ENCODE measurements around the gene SYPL1. TPM values are rescaled to one million over a fixed set of nuclear protein-coding genes. Genes with fewer than 3 reads are reported as not detected.
A peak's percentile ranks its signal among the peaks of the same experiment; 100 is the strongest.

SYPL1 gene
- total RNA-seq, 1 experiment from 2014 or later, result 98.3 TPM

DNA sequence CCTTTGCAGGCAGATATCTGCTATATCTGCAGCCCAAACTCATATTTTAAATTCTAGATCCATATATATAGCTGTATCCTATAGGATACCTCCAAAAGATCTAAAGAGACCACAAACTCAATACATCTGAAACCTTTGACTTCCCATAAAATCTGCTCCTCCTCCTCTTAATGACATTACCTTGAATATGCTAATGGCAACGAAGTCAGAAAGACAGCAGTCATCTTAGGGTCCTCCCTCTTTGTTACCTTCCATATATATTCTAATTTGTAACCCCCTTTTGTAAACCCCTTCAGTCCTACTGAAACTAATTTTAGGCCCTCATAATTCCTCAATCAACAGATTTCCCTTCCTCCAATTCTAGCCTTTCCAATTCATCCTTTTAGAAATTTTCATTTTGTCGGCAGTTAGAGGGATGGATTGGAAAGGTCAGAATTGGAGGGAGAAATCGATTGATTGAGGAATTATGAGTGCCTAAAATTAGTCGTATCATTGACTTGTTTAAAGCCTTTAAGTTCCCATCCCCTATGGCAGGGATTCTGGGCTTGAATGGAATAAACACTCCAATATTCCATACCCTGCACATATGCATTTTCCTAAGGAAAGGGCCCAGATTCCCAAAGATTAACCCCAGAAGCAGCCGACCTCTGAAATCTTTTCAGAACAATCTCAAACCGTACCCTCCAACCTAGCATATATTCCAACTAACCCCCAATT is 2.4 kb downstream of the SYPL1 start:
- DNase-seq (ENCODE audit: low read depth, low spot score), result no peak
- intact Hi-C loops (cut with micrococcal nuclease; ENCODE audit: unreplicated experiment), result no loop called here
- in situ Hi-C loops (cut with HindIII; ENCODE audit: low pct_unique_long_range_greater_than_20kb, low sequenced_read_pairs), result no loop called here
- Histone ChIP-seq H3K4me3 (ENCODE audit: low read depth in 2 of 2, low read length in 2 of 2) (peak overlapping the region; percentile 40 to 84; a peak in 3 of 4 replicates), H3K27ac (ENCODE audit: low read length) (peak overlapping the region; percentile 96; the same call in 1 of the 2 replicates), H3K27me3 (ENCODE audit: control insufficient read depth, insufficient read depth, low read length) (no peaks in the 10 kb centered on the region), H3K9me3 (ENCODE audit: control insufficient read depth, insufficient read depth, low read depth, low read length) (no peaks in the 10 kb centered on the region), H3K36me3 (ENCODE audit: control insufficient read depth, insufficient read depth, low read length) (no peaks in the 10 kb centered on the region), H3K4me1 (ENCODE audit: control insufficient read depth, insufficient read depth, low read length) (peaks cover 21% of the 10 kb centered on the region)
- POLR2A ChIA-PET, result no interaction called here
- no peak for TF ChIP-seq SIN3A (IDR thresholded peaks at IDR 0.05; ENCODE audit: borderline replicate concordance, insufficient read depth, low read depth, low read length)
- TF ChIP-seq, protein P1, sequence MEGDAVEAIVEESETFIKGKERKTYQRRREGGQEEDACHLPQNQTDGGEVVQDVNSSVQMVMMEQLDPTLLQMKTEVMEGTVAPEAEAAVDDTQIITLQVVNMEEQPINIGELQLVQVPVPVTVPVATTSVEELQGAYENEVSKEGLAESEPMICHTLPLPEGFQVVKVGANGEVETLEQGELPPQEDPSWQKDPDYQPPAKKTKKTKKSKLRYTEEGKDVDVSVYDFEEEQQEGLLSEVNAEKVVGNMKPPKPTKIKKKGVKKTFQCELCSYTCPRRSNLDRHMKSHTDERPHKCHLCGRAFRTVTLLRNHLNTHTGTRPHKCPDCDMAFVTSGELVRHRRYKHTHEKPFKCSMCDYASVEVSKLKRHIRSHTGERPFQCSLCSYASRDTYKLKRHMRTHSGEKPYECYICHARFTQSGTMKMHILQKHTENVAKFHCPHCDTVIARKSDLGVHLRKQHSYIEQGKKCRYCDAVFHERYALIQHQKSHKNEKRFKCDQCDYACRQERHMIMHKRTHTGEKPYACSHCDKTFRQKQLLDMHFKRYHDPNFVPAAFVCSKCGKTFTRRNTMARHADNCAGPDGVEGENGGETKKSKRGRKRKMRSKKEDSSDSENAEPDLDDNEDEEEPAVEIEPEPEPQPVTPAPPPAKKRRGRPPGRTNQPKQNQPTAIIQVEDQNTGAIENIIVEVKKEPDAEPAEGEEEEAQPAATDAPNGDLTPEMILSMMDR (IDR thresholded peaks at IDR 0.05), result no peak
- TF ChIP-seq, protein P2, sequence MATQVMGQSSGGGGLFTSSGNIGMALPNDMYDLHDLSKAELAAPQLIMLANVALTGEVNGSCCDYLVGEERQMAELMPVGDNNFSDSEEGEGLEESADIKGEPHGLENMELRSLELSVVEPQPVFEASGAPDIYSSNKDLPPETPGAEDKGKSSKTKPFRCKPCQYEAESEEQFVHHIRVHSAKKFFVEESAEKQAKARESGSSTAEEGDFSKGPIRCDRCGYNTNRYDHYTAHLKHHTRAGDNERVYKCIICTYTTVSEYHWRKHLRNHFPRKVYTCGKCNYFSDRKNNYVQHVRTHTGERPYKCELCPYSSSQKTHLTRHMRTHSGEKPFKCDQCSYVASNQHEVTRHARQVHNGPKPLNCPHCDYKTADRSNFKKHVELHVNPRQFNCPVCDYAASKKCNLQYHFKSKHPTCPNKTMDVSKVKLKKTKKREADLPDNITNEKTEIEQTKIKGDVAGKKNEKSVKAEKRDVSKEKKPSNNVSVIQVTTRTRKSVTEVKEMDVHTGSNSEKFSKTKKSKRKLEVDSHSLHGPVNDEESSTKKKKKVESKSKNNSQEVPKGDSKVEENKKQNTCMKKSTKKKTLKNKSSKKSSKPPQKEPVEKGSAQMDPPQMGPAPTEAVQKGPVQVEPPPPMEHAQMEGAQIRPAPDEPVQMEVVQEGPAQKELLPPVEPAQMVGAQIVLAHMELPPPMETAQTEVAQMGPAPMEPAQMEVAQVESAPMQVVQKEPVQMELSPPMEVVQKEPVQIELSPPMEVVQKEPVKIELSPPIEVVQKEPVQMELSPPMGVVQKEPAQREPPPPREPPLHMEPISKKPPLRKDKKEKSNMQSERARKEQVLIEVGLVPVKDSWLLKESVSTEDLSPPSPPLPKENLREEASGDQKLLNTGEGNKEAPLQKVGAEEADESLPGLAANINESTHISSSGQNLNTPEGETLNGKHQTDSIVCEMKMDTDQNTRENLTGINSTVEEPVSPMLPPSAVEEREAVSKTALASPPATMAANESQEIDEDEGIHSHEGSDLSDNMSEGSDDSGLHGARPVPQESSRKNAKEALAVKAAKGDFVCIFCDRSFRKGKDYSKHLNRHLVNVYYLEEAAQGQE (IDR thresholded peaks at IDR 0.05; ENCODE audit: insufficient read depth in 1 of 2, low read depth in 2 of 2, low read length in 1 of 2), result no peak
- TF ChIP-seq TCF7L2 (IDR thresholded peaks at IDR 0.05; ENCODE audit: low read depth, low read length), result no peak
- TF ChIP-seq POLR2AphosphoS5 (IDR thresholded peaks at IDR 0.05; ENCODE audit: low read depth, low read length), result no peak
- no peak for ATAC-seq
- CTCF ChIA-PET, result no interaction called here
- BruUV-seq (replicated peaks), result no TSS peak

DNA sequence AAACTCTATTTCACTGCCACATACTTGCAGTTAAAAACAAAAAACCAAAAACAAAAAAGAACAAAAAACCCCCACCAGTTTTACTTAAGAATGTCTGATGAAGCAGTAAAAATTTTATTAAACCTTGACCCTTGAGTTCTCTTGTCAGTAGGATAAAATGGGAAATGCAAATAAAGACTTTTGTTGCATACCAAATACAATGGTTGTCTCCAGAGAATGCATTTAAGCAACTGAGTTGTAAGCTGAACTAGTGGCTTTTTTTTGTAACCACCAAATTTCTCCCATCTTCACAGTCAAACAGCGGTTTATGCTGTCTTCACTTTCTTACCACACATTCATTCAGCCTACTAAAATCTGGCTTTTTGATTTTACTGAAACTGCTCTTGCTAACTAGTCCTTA is 3.1 kb downstream of the SYPL1 start:
- POLR2A ChIA-PET, result no interaction called here
- H3K27ac ChIP-seq (ENCODE audit: low read length), result no peak overlapping the region
- no peak overlapping the region for H3K4me3 ChIP-seq (ENCODE audit: low read depth in 2 of 2, low read length in 2 of 2)
- TF ChIP-seq SIN3A (IDR thresholded peaks at IDR 0.05; ENCODE audit: borderline replicate concordance, insufficient read depth, low read depth, low read length) (no peak), POLR2AphosphoS5 (IDR thresholded peaks at IDR 0.05; ENCODE audit: low read depth, low read length) (no peak), TCF7L2 (IDR thresholded peaks at IDR 0.05; ENCODE audit: low read depth, low read length) (no peak)
- TF ChIP-seq, protein P2 (IDR thresholded peaks at IDR 0.05; ENCODE audit: insufficient read depth in 1 of 2, low read depth in 2 of 2, low read length in 1 of 2), result no peak
- TF ChIP-seq, protein P1 (IDR thresholded peaks at IDR 0.05), result no peak
- no peaks in the 10 kb centered on the region for H3K36me3 ChIP-seq (ENCODE audit: control insufficient read depth, insufficient read depth, low read length)
- no TSS peak for BruUV-seq (replicated peaks)
- no peaks in the 10 kb centered on the region for H3K9me3 ChIP-seq (ENCODE audit: control insufficient read depth, insufficient read depth, low read depth, low read length)
- DNase-seq (ENCODE audit: low read depth, low spot score) (no peak), ATAC-seq (no peak)
- H3K27me3 ChIP-seq (ENCODE audit: control insufficient read depth, insufficient read depth, low read length), result no peaks in the 10 kb centered on the region
- CTCF ChIA-PET, result interaction anchor here (0.5 kb wide), 1 partner anchor 26 kb away, joined by 7 read pairs; no protein-coding TSS in a partner anchor
- H3K4me1 ChIP-seq (ENCODE audit: control insufficient read depth, insufficient read depth, low read length), result peaks cover 21% of the 10 kb centered on the region
- intact Hi-C loops (cut with micrococcal nuclease; ENCODE audit: unreplicated experiment), result no loop called here
- in situ Hi-C loops (cut with HindIII; ENCODE audit: low pct_unique_long_range_greater_than_20kb, low sequenced_read_pairs), result no loop called here

Data from Panc1 (cell line).